GM13976 (cell line): ENCODE data around the gene CCBE1.

Experiments used
- DNase-seq: peaks from one replicate; pipeline ENCODE4 v3.0.0; 2012; ENCODE audit warnings: low spot score
- CTCF ChIP-seq: IDR thresholded peaks from 2 replicates; pipeline ENCODE4 v1.5.1; 2012; ENCODE audit warnings: borderline replicate concordance, mild to moderate bottlenecking; ENCODE audit not compliant: insufficient read depth; ENCODE audit errors: extremely low read depth, missing control alignments, control extremely low read depth
- in situ Hi-C: fragments of 300-500 bp; cut with MboI; formaldehyde crosslinking; loops from one replicate; pipeline ENCODE4 v1.12.0; 2022; ENCODE audit warnings: low sequenced_read_pairs, mixed read lengths, inconsistent platforms; ENCODE audit not compliant: unreplicated experiment

Gene CCBE1

DNA sequence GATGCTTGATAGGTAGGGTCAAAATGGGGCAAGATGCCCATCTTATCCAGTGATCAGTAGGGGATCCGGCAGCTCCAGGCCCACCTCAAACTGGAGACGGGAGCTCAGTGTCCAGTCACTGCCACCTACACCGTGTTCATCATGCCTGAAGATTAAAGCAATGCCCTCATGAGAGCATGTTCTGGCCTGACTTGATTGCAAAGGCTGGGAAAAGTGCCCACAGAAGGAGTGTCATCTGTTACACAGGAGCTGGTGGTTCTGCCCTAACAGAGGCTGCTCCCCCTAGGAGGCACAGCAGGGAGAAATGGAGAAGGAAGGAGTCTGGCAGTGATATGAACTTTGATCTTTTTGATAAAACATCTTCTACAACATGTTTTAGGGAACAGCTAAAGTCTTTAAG is 92.3 kb downstream of the CCBE1 start:
- DNase-seq, result no peak
- in situ Hi-C loops, result no loop called here
- no peak for TF ChIP-seq CTCF

- in situ Hi-C loops, result no loop called here
- no peak for DNase-seq
- TF ChIP-seq CTCF, result no peak
Measured at GRCh38 chr18:59597049-59597448, 100.2 kb downstream of the CCBE1 start.

GRCh38 chr18:59593291-59593717 is 103.9 kb downstream of the CCBE1 start:
- no peak for DNase-seq

DNA sequence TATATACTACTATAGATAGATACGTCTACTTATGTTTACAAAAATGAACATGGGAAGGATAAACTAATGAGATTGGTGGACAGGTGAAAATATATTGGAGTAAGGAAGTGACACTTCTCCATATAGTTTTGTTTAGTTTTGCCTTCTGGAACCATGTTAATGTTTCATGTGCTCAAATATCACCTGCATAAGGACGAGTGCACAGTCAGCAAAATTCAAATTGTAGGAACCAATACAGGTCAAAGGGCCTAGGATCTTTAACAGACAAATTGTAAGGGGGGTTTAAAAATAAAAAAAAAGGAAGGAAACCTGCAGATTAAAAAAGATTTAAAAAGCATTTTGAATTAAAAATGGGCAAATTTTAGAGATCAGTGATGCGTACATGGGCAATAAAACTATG is 104.6 kb downstream of the CCBE1 start:
- in situ Hi-C loops, result no loop called here
- DNase-seq, result no peak
- no peak for TF ChIP-seq CTCF

More at GRCh38 chr18:59593291-59593717, 103.9 kb downstream of the CCBE1 start:
- TF ChIP-seq CTCF, result no peak
- in situ Hi-C loops, result no loop called here

DNA sequence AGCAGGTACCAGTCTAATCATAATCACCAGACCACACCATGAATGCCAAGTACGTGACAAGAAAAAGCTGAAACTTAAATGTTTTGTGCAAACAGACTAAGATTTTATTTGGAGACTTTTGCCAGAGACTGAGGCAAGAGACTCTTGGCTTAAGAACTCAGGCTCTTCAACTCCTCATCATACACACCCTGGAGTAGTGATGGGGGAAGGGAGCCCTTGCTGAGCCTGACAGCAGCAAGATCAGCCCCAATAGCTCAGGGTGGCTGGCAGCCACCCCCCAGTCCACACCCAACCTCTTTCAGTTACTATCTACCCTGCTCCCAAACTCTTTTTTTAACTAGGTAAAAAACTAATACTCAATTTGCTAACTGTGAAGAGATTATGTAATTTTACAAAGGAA is 114.8 kb downstream of the CCBE1 start:
- in situ Hi-C loops, result no loop called here
- TF ChIP-seq CTCF, result no peak
- no peak for DNase-seq

DNA sequence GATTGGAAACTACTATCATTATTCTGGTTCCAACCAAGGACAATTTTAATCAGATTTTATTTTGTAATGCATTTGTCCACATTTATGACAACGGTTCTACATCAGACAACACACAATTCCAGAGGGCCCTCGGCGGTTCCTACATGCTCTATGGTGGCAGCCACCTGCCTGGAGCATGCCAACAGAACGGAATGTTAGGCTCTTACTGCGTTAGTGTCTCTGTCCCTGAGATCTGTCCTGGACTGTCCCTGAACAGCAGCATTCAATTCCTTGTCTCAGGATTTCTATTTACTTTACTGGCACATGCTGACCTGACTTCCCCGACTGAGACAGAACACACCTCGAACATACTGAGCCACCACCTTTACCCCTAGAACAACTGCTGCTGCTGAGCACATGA is 117.7 kb downstream of the CCBE1 start:
- in situ Hi-C loops, result no loop called here
- DNase-seq, result no peak
- no peak for TF ChIP-seq CTCF

DNA sequence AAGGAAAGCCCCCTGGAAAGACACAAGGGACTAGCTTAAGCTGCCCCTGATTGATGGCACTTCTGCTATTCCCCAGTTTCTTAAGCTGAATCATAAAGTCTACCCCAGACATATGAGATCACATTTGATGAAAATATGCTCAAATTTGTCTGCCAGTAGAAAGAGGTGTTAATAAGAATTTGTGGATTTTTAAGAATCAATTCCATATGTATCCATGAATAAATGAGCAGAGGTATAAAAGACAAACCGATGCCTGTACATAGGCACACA is 119.9 kb downstream of the CCBE1 start:
- no peak for TF ChIP-seq CTCF
- no peak for DNase-seq
- in situ Hi-C loops, result no loop called here
